Thyroid gland (tissue), 4 donors: ENCODE measurements around the gene MICAL3.

Experiments
- POLR2A ChIP-seq, 2 donors: fragments of 450-650 bp; IDR thresholded peaks; one replicate each; pipeline ENCODE4 v1.6.1; 2017; ENCODE audit warnings: antibody characterized with exemption in 2 of 2, mild to moderate bottlenecking in 2 of 2, moderate library complexity in 1 of 2
- TF ChIP-seq, protein P1 (sequence below), 6 experiments: fragments of 200-600 bp in 3 of 6; fragments of 450-650 bp in 3 of 6; sonication (generic) in 3 of 6; IDR thresholded peaks; one replicate each; pipeline ENCODE4 v1.5.1; 2016 to 2019; ENCODE audit warnings: antibody characterized with exemption in 6 of 6, mild to moderate bottlenecking in 2 of 6, inconsistent platforms in 1 of 6, moderate library complexity in 1 of 6

DNA sequence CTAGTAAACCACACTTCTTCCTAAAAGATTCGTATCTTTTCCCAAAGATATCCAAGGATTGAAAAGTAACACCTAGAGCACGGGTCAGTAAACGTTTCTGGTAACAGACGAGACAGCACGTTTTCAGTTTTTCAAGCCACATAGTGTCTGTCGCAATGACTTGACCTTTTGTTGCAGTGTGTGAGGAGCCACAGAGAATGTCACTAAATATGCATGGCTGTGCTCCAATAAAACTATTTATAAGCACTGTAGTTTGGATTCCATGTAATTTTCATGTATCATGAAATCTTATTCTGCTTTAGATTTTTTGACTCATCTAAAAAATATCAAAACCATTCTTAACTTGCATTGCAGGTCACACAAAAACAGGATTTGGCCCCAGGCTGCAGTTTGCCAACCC lies 18.3 kb upstream of the MICAL3 start:
- TF ChIP-seq, protein P1, sequence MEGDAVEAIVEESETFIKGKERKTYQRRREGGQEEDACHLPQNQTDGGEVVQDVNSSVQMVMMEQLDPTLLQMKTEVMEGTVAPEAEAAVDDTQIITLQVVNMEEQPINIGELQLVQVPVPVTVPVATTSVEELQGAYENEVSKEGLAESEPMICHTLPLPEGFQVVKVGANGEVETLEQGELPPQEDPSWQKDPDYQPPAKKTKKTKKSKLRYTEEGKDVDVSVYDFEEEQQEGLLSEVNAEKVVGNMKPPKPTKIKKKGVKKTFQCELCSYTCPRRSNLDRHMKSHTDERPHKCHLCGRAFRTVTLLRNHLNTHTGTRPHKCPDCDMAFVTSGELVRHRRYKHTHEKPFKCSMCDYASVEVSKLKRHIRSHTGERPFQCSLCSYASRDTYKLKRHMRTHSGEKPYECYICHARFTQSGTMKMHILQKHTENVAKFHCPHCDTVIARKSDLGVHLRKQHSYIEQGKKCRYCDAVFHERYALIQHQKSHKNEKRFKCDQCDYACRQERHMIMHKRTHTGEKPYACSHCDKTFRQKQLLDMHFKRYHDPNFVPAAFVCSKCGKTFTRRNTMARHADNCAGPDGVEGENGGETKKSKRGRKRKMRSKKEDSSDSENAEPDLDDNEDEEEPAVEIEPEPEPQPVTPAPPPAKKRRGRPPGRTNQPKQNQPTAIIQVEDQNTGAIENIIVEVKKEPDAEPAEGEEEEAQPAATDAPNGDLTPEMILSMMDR (IDR thresholded peaks at IDR 0.05), result no peak
- no peak for TF ChIP-seq POLR2A (IDR thresholded peaks at IDR 0.05)
